GM12872 (cell line): Measurements from ENCODE around the gene KLHL22.

ENCODE experiments used
- CTCF ChIP-seq: IDR thresholded peaks from 3 replicates; pipeline ENCODE4 v1.5.1; 2011; ENCODE audit warnings: low read depth, mild to moderate bottlenecking, low read length, moderate library complexity; ENCODE audit not compliant: insufficient read depth

The KLHL22 gene

DNA sequence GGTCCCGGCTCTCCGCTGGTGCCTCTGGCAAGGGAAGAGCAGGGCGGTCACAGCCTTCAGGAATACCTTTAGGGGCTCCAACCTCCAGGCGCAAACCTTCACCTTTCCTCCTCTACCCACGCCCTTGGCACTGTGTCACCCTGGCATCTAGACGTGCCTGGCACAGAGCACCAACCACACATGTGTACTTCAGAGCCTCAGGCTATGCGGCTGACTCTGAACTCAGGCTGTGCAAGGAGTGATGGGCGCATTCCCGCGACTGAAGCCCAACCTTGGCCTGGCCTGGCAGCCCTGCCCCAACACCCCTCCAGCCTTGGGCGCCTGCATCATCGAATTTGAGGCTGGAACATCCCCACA lies 69.4 kb downstream of the KLHL22 start:
- TF ChIP-seq CTCF: no peak

DNA sequence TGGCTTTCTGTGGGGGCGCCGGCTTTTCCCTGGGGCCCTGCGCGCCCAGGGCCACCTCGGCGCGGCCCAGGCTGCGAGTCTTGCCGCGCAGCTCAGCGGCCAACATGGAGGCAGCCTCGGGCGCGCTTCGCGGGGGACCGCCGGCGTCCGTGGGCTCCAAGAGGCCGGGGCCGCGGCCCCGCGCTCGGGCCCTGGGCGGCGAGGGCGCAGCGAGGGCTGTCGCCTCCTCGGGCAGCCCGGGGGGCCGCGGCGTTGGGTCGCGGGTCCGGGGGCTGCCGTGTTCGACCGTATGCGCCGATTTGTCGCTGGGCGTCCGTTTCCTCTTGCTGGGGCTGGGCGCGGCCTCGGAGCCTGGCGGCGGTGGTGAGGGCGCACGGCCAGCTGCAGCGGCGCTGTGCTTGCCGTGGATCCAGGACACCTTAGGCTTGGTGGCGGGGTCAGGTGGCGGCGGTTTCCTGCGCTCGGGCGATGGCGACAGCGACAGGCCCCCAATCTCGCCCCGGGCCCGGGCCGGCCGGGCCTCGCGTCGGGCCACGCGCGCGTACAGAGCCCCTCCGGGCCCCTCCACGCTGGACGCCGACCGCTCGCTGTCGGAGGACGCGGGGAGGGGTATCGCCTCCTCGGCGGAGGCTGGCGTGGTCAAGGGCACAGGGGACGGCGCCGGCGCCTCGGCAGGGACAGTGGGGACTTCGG lies 69.9 kb downstream of the KLHL22 start:
- no peak for TF ChIP-seq CTCF

- no peak for TF ChIP-seq CTCF
Observed at GRCh38 chr22:20424932-20425565, 70.5 kb downstream of the KLHL22 start.

- no peak for TF ChIP-seq CTCF
Observed at GRCh38 chr22:20424568-20424931, 71.0 kb downstream of the KLHL22 start.

GRCh38 chr22:20423906-20424551 lies 71.6 kb downstream of the KLHL22 start:
- TF ChIP-seq CTCF: no peak

DNA sequence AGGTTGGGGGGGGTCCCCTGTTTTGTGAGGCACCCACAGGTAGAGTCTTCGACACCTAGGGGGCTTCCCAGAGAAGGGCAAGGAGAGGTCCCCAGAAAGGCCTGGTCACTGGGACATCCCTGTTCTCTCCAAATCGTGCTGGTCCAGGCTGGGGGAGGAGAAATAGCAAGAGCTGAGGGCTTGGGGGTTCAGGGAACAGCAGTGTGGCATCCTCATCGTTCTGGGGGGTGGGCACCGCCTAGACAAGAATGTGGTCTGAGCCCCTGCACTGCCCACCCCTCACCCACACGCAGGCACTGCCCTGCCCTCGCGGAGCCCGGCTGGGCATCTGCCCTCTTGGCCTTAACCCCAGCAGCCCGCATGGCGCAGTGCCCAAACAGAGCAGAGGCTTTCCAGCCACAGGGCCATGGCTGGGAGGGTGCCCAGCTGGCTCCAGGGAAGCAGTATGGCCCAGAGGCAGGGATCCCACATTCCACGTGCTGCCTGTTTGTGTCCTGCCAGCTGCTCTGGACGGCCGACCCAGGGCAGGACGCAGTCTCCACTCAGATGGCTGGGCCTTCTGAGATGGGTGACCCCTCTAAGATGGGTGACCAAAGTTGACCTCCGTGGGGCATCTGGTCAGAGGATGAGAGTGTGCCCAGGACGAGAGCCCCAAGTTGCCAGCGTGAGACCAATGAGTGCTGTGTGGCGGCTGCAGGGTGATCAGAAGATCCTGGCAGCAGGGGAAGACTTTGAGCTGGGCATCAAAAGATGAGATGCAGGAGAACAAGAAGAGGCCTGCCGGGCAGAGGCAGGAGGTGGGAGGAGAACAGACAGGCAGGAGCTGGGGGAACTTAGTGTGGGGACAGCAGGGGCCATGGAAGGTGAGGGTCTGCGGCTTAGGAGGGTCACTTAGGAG lies 72.3 kb downstream of the KLHL22 start:
- no peak for TF ChIP-seq CTCF
